ENCODE results near the gene ADRA2B. TPM values are rescaled to one million over a fixed set of nuclear protein-coding genes. Genes with fewer than 3 reads are reported as not detected.

ADRA2B gene
- total RNA-seq, 1 donor, result under 0.01 TPM

DNA sequence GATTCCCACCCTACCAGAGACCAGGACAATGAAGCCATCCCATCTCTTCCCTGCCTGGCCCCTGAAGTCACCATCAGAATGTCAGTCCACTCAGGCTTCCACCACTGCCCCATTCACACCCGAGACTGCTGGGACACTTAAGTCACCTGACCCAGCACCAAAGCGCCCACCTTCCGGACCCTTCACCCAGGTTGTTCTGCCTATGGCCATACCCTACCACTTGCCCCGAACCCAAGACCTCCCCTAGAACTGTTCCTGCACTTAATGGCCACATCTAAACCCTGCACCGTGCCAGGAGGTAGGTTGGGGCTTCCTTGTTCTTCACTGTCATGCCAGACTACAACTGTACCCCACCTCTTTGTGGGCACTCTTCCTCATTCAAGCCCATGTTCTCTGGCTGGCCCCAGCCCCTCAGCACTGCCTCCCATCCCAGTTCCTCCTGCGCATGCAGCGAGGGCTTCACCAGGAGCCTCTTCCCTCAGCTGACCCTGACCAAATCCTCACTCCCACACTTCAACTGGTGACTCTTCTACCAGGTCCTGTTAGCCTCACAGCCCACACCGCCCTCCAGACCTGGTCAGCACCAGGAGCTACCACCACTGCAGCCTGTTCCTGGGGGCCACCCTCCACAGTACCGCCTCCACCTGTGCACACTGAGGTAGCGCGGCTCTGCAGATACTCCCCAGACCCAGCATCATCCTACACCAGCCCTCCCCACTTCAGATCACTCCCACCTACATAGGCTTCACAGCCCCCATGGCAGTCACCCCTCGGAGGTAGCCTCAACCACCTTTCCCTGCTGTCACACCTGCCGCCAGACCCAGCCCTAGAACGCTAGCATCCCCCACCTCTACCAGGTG lies 8.3 kb upstream of the ADRA2B start:
- TF ChIP-seq CTCF (IDR thresholded peaks at IDR 0.05; ENCODE audit: insufficient read depth, low read length), result no peak
- no peak for DNase-seq (ENCODE audit: low read depth)
- no peak overlapping the region for H3K4me3 ChIP-seq (ENCODE audit: low read depth, low read length)

DNA sequence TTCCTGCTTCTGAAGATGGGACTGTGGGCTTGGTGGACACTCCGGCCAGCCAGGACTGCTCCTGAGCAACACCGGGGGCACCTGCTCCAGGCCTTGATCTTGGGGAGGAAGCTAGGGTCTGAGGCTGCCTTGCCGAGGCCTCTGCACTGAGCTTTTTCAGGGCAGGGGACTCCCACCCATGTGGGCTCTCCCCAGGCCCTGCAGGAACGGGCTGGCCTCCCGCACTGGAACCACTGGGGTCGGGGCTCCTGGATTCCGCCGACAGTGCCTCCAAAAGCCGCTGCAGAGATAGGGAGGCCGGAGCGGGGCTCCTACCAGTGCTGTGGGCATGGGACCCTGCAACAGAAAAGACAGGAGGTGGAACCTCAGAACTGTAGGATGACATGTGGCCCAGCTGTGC lies 7.6 kb upstream of the ADRA2B start:
- TF ChIP-seq CTCF (IDR thresholded peaks at IDR 0.05; ENCODE audit: insufficient read depth, low read length), result no peak
- DNase-seq (ENCODE audit: low read depth), result no peak
- H3K4me3 ChIP-seq (ENCODE audit: low read depth, low read length), result no peak overlapping the region

GRCh38 chr2:96123290-96123689 lies 6.9 kb upstream of the ADRA2B start:
- no peak for DNase-seq (ENCODE audit: low read depth)
- no peak for TF ChIP-seq CTCF (IDR thresholded peaks at IDR 0.05; ENCODE audit: insufficient read depth, low read length)
- H3K4me3 ChIP-seq (ENCODE audit: low read depth, low read length), result no peak overlapping the region

DNA sequence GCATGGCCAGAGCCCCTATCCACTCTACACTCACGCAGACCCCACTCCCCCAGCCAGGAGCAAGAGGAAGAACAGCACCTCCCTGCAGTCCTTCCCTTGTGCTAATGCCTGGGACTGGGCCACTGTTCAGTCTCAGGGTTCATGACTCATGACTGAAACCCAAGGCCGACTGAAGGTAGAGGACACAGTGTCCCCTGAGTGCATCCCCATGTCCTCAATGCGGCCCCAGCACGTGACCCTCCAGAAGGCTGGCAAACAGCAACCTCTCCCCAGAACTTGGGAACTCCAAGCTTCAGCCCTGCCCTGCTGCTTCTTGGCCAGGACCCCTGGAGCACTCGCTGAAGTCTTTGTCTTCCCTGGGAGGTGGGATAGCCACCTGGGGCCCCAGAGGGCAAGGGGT lies 6.0 kb upstream of the ADRA2B start:
- H3K4me3 ChIP-seq (ENCODE audit: low read depth, low read length), result no peak overlapping the region
- no peak for DNase-seq (ENCODE audit: low read depth)
- no peak for TF ChIP-seq CTCF (IDR thresholded peaks at IDR 0.05; ENCODE audit: insufficient read depth, low read length)

GRCh38 chr2:96121414-96121813 lies 5.0 kb upstream of the ADRA2B start:
- TF ChIP-seq CTCF (IDR thresholded peaks at IDR 0.05; ENCODE audit: insufficient read depth, low read length), result no peak
- DNase-seq (ENCODE audit: low read depth), result no peak
- no peak overlapping the region for H3K4me3 ChIP-seq (ENCODE audit: low read depth, low read length)

DNA sequence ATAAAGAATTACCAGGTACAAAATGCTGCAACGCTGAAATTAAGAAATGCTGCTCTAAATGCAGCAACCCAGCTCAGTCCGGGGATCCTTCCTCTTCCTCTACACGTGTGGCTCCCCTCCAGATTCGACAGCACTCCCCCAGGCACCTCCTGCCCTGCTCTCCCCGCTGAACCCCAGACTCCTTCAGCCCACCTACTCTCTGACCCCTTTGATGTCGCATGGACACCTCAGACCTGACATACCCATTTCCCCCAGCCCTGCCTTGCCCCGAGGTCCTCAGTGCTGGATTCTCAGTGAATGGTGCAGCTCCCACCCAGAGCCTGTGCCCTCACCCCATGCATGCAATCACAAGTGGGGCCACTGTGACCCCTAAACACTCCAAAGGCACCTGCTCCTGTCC lies 4.6 kb upstream of the ADRA2B start:
- TF ChIP-seq CTCF (IDR thresholded peaks at IDR 0.05; ENCODE audit: insufficient read depth, low read length), result no peak
- DNase-seq (ENCODE audit: low read depth), result no peak
- no peak overlapping the region for H3K4me3 ChIP-seq (ENCODE audit: low read depth, low read length)
